ENCODE results near the gene C19orf44.

- TF ChIP-seq POLR2A (IDR thresholded peaks at IDR 0.05; ENCODE audit: low read length), result no peak
- TF ChIP-seq GATA1 (IDR thresholded peaks at IDR 0.05; ENCODE audit: low read depth, low read length), result no peak
These were observed 31.0 kb upstream of the C19orf44 start for GRCh38 chr19:16465239-16465638.
